Mammary epithelial cell (primary cell): ENCODE data around the gene CCL15.

Experiments used
- CTCF ChIP-seq, 2 donors: IDR thresholded peaks in 1 of 2; conservative IDR thresholded peaks in 1 of 2; 2 replicates each; pipeline ENCODE4 v1.5.1; 2011 to 2012; ENCODE audit warnings: inconsistent platforms in 2 of 2, low read length in 2 of 2, mild to moderate bottlenecking in 2 of 2, control low read depth in 1 of 2, low read depth in 1 of 2; ENCODE audit not compliant: insufficient read depth in 1 of 2; ENCODE audit errors: extremely low read depth in 1 of 2
- EZH2 ChIP-seq: IDR thresholded peaks from 2 replicates; pipeline ENCODE4 v1.6.1; 2012; ENCODE audit warnings: low read length, inconsistent platforms, borderline replicate concordance

GRCh38 chr17:35988164-35988563, 13.2 kb downstream of the CCL15 start:
- TF ChIP-seq CTCF (conservative IDR thresholded peaks at IDR 0.05 in 1 of 2, IDR thresholded peaks at IDR 0.05 in 1 of 2; ENCODE audit: extremely low read depth in 1 of 2, insufficient read depth in 1 of 2, low read depth in 1 of 2, low read length in 2 of 2) (no peak), EZH2 (no peak)
